ENCODE data around the gene ACAT1. TPM values are rescaled to one million over a fixed set of nuclear protein-coding genes. Genes with fewer than 3 reads are reported as not detected.
"Not testable (repeated sequence)": the region's sequence is repeated elsewhere in the genome, so short reads cannot be mapped to it uniquely, and the experiment has no call there.

The ACAT1 gene
- total RNA-seq, 1 donor from 2014 or later = 50.9 TPM

GRCh38 chr11:108125096-108125495, 3.7 kb downstream of the ACAT1 start:
- no peaks in the 10 kb centered on the region for H3K79me2 ChIP-seq (ENCODE audit: low read depth)
- no peak overlapping the region for H3K4me3 Mint-ChIP-seq

GRCh38 chr11:108128772-108129171, 7.4 kb downstream of the ACAT1 start:
- Mint-ChIP-seq H3K4me3 (no peak overlapping the region), H3K9me3 (no peaks in the 10 kb centered on the region), H3K36me3 (peaks cover 22% of the 10 kb centered on the region), H3K27ac (no peak overlapping the region), H3K4me1 (peaks cover 2% of the 10 kb centered on the region), H3K27me3 (ENCODE audit: insufficient read depth, low read depth) (peaks cover 13% of the 10 kb centered on the region)
- Histone ChIP-seq H3K9me3 (ENCODE audit: low read depth) (no peaks in the 10 kb centered on the region), H3K4me2 (no peak overlapping the region), H3F3A (ENCODE audit: low read depth) (peaks cover 3% of the 10 kb centered on the region), H3K79me2 (ENCODE audit: low read depth) (no peaks in the 10 kb centered on the region), H3K27ac (no peak overlapping the region), H3K9ac (no peak overlapping the region), H4K20me1 (ENCODE audit: low read depth) (no peaks in the 10 kb centered on the region), H3K4me3 (no peak overlapping the region), H3K4me1 (no peaks in the 10 kb centered on the region), H2AFZ (replicated peaks) (no peak overlapping the region), H3K36me3 (no peaks in the 10 kb centered on the region), H3K27me3 (no peaks in the 10 kb centered on the region)
- no peak for DNase-seq (ENCODE audit: low spot score)
- TF ChIP-seq EZH2 (IDR thresholded peaks at IDR 0.05) (no peak), EZH2phosphoT487 (IDR thresholded peaks at IDR 0.05) (no peak), CTCF (IDR thresholded peaks at IDR 0.05) (no peak)

More at GRCh38 chr11:108125096-108125495, 3.7 kb downstream of the ACAT1 start:
- Mint-ChIP-seq H3K9me3 (no peaks in the 10 kb centered on the region), H3K27ac (no peak overlapping the region), H3K36me3 (peaks cover 20% of the 10 kb centered on the region), H3K4me1 (peaks cover 9% of the 10 kb centered on the region), H3K27me3 (ENCODE audit: insufficient read depth, low read depth) (peaks cover 9% of the 10 kb centered on the region)
- Histone ChIP-seq H3F3A (ENCODE audit: low read depth) (no peaks in the 10 kb centered on the region), H2AFZ (replicated peaks) (no peak overlapping the region), H3K27me3 (peaks cover 13% of the 10 kb centered on the region), H3K9me3 (ENCODE audit: low read depth) (no peaks in the 10 kb centered on the region), H3K4me1 (no peaks in the 10 kb centered on the region), H4K20me1 (ENCODE audit: low read depth) (peaks cover 5% of the 10 kb centered on the region), H3K27ac (no peak overlapping the region), H3K4me2 (no peak overlapping the region), H3K9ac (no peak overlapping the region), H3K4me3 (no peak overlapping the region), H3K36me3 (no peaks in the 10 kb centered on the region)
- TF ChIP-seq EZH2 (IDR thresholded peaks at IDR 0.05) = no peak
- TF ChIP-seq CTCF (IDR thresholded peaks at IDR 0.05) = no peak
- TF ChIP-seq EZH2phosphoT487 (IDR thresholded peaks at IDR 0.05) = no peak
- no peak for DNase-seq (ENCODE audit: low spot score)

- no peaks in the 10 kb centered on the region for H3K36me3 ChIP-seq
- H3K9me3 ChIP-seq (ENCODE audit: low read depth) = no peaks in the 10 kb centered on the region
- no peak for DNase-seq (ENCODE audit: low spot score)
- no peaks in the 10 kb centered on the region for H3K4me1 ChIP-seq
- no peak for TF ChIP-seq CTCF (IDR thresholded peaks at IDR 0.05)
- Mint-ChIP-seq H3K4me3 (no peak overlapping the region), H3K27ac (no peak overlapping the region), H3K36me3 (peaks cover 14% of the 10 kb centered on the region), H3K27me3 (ENCODE audit: insufficient read depth, low read depth) (peaks cover 6% of the 10 kb centered on the region), H3K9me3 (no peaks in the 10 kb centered on the region), H3K4me1 (no peaks in the 10 kb centered on the region)
- H3K9ac ChIP-seq = no peak overlapping the region
- H2AFZ ChIP-seq (replicated peaks) = no peak overlapping the region
- no peaks in the 10 kb centered on the region for H4K20me1 ChIP-seq (ENCODE audit: low read depth)
- peaks cover 3% of the 10 kb centered on the region for H3F3A ChIP-seq (ENCODE audit: low read depth)
- H3K4me3 ChIP-seq = no peak overlapping the region
- H3K79me2 ChIP-seq (ENCODE audit: low read depth) = no peaks in the 10 kb centered on the region
- H3K27ac ChIP-seq = no peak overlapping the region
- no peak overlapping the region for H3K4me2 ChIP-seq
- H3K27me3 ChIP-seq = no peaks in the 10 kb centered on the region
These were observed 10.6 kb downstream of the ACAT1 start for GRCh38 chr11:108131993-108132392.

- H3F3A ChIP-seq (ENCODE audit: low read depth); H3K4me3 Mint-ChIP-seq; H3K36me3 ChIP-seq; H3K27ac Mint-ChIP-seq; H3K79me2 ChIP-seq (ENCODE audit: low read depth); H3K27ac ChIP-seq; H3K9ac ChIP-seq; H3K4me1 ChIP-seq; H4K20me1 ChIP-seq (ENCODE audit: low read depth); H3K27me3 ChIP-seq; H3K4me3 ChIP-seq; H3K27me3 Mint-ChIP-seq (ENCODE audit: insufficient read depth, low read depth); H3K9me3 Mint-ChIP-seq; DNase-seq (ENCODE audit: low spot score); H3K4me2 ChIP-seq; H2AFZ ChIP-seq (replicated peaks); H3K4me1 Mint-ChIP-seq; H3K9me3 ChIP-seq (ENCODE audit: low read depth): not testable (repeated sequence)
- H3K36me3 Mint-ChIP-seq = peaks cover 11% of the 10 kb centered on the region
These were observed 11.7 kb downstream of the ACAT1 start for GRCh38 chr11:108132993-108133538.
